ENCODE data around the gene RFWD3.

The RFWD3 gene

DNA sequence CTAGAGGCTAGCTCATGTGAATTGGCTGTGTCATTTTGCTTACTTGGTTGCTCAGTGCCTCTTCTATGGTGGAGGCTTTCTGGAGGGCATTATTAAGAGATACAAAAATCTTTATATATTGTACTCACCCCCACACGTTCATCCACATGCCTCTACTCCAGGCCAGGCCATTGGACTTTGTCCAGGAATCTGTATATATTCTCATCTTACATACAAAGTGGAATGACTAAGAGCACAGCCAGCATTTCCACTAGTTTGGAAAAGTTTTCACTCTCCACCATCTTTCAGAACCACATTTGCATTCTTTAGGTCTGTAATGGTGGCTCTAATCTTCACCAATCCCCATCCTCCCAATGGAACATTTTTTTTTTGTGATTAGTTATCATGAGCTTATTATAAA is 55.0 kb downstream of the RFWD3 start:
- DNase-seq, result no peak

DNA sequence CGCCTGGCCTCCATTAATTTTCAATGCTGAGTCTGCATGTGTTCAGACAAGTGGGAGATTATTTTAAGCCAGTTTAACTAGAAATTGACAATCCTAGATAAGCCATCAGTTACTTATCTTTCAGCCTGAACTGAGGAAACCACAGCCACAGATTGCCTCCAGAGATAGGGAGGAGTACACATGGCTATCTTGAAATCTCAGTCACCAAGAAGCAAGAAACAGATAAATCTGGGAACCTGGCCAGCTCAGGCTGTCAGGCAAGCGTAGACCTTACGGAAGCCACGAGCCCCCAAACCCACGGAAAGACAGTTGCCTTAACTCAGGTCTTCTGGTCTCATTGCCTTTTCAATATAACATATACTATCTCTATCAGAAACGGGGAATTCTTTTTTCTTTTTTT is 57.7 kb downstream of the RFWD3 start:
- peak; percentile 55 to 58 for DNase-seq

DNA sequence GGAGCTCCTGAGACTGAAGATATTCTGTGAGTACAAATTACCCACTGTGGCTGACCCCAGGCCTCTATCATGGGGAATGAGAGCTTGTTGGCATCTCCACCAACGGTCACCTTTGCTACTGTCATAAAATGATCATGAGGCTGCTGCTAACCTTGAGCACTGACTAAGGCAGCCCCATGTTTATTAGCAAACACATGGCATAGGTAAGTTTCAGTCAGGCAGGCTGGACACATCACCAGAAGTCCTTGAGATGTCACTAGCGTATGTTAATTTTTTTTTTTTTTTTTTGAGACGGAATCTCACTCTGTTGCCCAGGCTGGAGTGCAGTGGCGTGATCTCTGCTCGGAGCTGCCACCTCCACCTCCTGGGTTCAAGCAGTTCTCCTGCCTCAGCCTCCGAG is 58.3 kb downstream of the RFWD3 start:
- no peak for DNase-seq

DNA sequence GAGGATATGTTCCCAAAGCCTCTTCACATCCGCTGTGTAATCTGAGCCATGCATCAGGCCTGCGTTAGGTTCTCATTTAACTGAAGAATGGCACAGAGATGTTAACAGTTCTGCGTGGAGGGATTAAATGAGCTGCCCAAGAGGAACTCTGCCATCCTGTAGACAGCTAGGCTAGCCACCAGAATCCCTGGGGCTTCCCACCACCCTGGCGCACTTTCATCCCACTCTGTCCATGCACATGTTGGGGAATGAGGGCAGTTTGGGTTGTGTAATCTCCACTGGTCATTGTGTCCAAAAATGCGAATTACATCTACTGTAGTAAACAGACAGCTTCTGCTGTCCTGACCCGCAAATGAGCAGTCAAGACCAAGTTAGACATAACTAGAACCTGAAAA is 58.7 kb downstream of the RFWD3 start:
- no peak for DNase-seq

DNA sequence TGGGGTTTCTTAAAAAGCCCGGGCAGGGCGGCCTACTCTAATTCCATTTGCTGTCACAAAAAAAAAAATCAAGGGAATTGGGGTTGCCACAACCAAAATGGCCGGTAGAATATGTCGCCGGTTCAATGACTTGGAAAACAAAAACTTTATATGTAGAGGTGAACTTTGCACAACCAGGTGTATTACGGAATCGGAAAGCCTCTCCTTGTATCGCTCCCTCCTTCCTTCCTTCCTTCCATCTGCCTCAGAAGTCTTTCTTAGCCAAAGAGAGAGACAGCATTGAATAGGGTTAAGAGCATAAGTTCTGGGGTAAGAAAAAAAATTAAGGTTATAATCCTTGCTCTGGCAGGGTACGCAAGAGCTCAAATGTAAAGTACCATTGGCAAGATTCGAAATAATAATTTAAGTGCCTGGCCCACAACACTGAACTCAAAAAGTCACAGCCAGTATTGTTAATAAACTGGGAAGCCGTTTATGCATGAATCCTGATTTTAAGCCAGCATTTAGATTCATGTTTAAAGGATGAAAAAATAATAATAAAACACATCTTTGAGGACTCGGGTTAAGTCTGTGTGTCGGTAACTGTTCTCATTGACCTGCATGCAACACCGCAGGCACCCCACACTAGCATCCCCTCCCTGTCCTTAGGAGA is 59.2 kb downstream of the RFWD3 start:
- peak; percentile 62 to 63 for DNase-seq

DNA sequence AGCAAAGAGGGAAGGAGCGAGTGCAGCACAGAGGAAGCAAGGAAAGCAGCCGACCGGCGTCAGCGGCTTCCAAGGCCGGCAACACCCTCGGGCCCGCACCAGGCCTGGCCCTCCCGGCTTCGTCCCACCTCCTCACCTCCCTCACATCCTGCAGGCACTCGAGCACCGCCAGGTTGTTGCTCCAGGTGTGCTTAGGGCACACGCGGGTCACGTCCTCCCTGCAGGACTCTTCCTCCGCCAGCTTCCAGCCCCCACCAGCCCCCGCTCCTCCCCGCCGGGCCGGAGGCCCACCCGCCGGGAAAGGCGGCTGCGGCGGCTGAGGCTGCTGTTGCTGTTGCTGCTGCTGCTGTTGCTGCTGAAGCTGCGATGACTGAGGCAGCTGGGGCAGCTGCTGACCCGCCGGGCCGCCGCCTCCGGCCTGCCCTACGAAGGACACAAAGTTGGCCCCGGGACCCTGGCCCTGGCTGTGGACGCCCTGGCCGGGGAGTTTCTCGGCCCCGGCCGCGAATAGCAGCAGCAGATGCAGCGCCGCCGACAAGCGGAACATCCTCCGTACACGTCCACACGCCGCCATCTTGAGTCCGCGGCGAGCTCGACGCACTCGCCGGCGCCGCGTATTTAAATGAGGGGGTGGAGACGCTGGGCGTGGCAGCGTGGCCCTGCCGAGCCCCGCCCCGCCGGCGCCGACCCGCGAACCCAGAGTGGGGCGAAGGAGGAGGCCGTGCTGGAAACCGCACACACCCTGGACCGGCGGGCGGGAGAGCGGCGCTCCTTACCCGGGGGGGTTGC is 60.0 kb downstream of the RFWD3 start, which contains the start of gene GLG1:
GLG1 (minus strand) TSS at position 594 of the 789 bp plus-strand sequence; CDS start at position 574, 20 bp downstream.
- peak; percentile 76 to 85 for DNase-seq

DNA sequence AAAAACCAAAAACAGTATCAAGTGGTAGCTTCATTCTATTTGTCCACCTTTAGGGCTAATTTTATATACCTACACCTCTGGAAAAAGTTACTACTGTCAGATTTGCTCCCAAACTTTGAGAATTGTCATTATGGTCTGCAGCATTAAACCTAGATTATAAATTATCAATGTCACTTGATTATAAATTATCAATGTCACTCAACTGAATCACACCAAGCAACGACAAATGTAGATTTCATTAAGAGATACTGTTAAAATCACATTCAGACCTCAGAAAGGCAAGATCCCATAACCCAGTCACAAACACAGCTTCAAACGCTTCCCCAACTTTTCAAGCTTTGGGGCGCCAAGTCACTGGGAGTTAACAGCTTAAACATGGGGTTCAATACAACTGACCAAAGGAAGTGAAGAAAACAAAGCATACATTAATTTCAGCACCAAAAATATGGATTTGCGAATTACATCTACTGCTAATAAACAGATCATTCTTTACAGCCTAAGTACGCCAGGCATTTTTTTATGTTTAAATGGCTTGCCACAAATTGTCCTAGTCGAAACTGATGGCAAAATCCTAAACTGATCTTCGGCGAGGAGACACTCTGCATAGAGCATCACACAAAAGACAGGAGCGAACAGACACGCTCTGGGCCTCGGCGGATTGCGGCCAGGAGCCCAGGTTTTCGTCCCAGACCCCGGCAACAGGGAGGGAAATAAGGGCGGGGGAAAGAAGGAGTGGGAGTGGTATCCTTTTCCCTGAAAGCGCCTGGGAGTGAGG is 60.7 kb downstream of the RFWD3 start:
- DNase-seq, result peak in 1 of 2 experiments; percentile 43

DNA sequence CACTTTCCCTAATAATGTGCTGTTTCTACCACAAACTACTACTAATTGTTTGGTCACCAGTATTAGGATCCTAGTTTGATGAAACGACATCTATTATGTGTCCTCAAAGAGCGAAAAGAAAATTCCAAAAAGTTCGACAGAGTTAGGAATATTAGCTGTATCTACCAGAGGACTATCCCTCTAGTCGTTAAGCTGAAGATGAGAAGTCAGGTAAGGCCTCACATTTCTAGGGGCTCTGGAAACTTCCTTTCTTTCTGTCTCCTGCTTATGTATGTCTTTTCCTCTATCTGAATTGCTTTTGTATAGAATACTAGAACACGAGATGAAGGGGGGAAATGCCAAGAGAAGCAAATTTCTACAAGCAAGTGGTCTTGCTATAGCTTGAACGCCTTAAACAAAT is 61.3 kb downstream of the RFWD3 start:
- DNase-seq, result peak in 1 of 2 experiments; percentile 13

DNA sequence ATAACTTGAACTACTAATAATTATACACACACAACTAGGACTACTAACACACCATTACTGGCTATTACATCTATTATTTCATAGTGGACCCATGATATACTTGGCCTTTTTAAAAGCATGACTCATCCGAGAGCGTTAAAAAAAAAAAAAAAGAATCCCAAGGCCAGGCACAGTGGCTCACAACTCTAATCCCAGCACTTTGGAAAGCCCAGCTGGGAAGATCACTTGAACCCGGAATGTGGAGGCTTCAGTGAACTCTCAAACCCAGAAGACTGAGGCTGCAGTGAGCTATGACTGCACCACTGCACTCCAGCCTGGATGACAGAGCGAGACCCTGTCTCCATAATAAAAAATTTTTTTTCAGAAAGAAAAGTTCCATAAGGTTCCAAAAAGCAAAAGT is 62.8 kb downstream of the RFWD3 start:
- no peak for DNase-seq

DNA sequence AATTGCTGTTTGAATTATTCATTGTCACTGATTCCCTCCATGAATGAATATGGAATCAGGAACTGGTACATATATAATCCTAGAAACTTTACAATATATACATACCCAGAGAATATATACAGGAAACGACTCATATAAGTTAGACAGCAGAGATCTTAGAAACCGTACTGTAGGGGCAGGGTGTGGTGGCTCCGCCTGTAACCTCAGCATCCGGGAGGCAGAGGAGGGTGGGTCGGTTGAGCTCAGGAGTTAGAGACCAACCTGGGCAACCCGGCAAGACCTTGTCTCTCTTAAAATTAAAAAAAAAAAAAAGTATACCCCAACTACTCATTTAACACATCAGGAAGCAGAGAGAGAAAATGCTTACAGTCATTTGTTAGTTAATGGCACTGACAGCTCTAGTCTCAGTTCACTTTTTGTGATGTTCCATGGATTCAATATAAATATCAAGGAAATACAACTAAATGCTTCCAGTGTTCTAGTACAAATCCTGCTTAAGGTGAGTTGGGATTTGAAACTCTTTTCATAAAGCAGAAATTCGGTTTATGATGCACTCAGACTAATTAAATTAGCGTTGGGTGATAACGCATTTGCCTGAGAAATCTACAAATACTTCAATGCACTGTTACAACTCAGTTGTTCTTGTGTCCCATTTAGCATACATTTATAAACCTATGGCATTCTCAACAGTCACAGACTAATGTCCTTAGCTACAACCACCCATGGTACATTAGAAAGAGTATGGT is 65.4 kb downstream of the RFWD3 start:
- DNase-seq, result peak; percentile 23 to 51

DNA sequence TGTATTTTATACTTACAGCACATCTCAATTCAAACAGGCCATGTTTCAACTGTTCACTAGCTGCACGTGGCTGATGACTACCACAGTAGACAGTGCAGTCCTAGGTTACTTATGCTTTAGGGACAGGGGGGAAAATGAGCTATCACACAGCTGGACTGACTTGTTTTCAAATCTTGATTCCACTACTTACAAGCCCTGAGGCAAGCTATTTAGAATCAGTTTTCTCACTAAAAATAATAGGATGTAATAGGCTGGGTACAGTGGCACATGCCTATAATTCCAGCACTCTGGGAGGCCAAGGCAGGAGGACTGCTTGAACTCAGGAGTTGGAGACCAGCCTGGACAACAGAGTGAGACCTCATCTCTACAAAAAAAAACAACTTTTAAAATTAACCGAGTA is 70.1 kb downstream of the RFWD3 start:
- DNase-seq, result no peak

DNA sequence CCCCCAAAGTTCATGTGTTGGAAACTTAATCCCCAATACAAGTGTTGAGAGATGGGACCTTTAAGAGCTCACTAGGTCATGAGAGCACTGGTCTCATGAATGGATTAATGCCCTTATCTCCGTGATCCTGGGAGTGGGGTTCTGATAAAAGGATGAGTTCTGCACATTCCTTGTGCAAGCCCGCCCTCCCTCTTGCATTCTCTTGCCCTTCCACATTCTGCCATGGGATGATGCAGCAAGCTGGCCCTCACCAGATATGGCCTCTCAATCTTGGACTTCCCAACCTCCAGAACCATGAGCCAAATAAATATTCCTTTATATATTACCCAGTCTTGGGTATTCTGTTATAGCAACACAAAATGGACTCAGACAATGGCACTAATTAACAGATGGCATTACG is 73.8 kb downstream of the RFWD3 start:
- DNase-seq, result no peak

DNA sequence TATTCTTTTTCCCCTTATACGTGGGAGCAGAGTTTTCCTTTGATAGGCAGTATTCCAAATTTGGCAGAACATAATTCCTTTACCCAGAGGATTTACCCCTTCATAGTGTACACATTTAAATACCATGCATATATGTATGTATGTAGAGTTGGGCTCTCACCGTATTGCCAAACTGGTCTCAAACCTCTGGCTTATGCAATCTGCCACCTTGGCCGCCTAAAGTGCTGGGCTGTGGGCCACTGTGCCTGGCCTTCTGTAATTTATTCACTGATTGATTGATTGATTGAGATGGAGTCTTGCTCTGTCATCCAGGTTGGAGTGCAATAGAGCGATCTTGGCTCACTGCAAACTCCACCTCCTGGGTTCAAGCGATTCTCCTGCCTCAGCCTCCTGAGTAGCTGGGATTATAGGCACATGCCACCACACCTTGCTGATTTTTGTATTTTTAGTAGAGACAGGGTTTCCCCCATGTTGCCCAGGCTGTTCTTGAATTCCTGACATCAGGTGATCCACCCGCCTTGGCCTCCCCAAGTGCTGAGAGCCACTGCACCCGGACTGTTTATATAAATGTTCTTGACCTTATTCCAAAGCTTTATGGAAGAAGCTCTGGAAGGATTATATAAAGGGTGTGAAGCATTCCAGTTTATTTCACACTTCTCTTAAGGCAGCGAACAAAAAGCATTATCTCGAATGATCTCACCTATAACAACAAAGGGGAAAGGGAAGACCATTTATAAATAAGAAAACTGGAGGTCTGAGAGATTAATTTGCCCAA is 74.6 kb downstream of the RFWD3 start:
- no peak for DNase-seq

DNA sequence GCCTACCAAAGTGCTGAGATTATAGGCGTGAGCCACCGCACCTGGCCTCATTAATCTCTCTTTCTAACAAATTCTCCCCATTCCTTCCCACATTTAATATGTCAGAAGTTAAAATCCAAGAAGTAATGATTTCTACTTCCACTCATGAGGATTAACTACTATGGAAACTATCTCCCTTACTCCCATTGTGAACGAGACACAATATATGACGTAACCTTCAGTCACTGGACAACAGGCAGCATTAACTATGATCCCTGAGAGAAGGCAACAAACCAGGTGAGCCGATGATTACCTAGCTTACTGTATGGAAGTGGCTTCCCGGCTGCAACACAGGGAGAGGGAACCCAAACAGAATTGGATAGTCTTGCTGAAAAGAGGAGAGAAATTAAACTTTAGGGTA is 79.7 kb downstream of the RFWD3 start:
- DNase-seq, result no peak

DNA sequence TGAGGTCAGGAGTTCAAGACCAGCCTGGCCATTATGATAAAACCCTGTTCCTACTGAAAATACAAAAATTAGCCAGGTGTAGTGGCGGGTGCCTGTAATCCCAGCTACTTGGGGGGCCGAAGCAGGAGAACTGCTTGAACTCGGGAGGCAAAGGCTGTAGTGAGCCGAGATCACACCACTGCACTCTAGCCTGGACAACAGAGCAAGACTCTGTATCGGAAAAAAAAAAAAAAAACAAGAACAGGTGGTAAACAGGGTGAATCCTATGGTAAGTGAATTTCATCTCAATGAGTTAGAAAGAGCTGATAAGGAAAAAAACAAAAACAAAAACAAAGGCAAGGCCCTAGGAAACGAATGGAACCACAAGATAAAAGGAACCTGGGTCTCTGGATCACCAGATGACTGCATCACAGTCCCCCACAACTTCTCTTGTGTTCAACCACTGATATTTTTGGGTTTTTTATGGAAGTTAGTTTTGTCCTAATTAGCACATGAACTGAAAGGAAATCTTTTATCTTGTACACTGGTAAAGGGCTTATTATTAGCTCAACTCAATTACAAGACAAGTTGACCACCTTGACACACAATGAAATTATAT is 80.7 kb downstream of the RFWD3 start:
- no peak for DNase-seq

DNA sequence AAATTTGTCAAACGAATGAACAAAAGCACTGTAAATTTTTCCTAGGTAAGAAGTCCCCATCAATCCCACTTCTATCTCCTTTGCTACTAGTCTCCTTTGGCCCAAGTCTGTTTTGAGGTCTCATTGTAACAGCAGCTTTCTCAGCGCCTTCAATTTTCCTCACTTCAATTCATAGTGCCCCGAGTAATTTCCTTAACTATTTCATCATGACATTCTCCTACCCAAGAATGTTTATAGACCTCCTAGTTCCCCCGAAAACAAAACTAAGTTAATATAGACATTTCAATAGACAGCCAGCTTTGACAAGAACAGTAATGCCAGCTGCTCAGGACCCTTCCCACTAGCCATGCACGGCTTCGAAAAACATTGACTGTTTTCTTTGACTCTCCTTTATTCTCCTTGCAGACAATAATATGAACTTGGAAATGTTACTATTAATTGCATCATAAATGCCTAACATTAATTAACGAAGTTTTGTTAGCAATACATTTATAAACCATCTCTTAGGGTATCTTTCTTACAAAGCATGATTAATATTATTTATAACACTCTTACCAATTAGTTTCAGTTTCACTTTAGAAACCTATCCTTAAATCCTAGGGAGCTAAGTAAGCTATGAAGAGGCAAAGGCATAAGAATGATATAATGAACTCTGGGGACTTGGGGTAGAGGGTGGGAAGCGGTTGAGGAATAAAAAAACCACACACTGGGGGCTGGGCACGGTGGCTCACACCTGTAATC is 82.6 kb downstream of the RFWD3 start:
- DNase-seq, result no peak

DNA sequence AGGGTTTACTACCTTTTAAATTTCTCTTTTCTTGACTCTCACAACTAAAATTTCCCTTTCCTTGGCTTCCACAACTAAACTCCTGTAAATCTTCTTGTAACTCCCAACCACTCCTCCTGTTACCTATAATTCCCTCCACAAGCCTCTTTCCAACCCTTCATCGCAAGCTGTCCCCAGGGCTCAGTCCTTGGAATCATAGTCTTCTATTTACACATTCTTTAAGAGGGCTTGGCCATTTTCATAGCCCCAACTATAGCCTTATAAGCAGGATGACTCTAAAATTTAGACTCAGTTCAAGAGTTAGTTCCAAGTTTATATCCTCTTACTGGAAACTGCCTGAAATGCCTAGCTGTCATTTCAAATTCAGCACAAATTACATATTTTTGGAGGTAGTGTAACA is 83.7 kb downstream of the RFWD3 start:
- DNase-seq, result no peak

DNA sequence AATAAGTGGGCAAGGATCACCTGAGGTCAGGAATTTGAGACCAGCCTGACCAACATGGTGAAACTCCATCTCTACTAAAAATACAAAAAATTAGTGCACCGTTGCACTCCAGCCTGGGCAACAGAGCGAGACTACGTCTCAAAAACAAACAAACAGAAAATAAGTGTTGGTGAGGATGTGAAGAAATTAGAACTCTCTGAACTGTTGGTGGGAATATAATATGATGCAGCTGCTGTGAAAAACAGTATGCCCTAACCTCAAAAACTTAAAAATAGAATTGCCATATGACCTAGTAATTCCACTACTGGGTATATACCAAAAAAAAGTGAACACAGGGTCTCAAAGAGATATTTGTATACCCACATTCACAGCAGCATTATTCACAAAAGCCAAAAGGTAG is 85.8 kb downstream of the RFWD3 start:
- DNase-seq, result no peak

DNA sequence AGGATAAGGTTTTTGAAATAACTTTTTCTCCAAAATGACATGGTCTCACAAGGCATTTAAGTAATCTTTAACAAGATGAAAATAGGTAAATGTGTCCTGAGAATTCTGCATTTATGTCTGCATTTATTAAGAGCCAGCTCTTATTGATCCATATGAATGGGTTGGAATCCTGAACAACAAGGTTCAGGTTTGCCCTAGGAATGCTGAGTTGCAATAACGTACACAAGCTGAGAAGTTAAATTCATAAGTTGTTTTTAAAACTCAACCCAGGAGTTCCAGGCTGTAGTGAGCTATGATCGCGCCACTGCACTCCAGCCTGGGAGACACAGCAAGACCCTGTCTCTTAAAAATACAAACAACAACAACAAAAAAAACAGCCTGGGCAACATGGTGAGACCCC is 87.8 kb downstream of the RFWD3 start:
- DNase-seq, result no peak

DNA sequence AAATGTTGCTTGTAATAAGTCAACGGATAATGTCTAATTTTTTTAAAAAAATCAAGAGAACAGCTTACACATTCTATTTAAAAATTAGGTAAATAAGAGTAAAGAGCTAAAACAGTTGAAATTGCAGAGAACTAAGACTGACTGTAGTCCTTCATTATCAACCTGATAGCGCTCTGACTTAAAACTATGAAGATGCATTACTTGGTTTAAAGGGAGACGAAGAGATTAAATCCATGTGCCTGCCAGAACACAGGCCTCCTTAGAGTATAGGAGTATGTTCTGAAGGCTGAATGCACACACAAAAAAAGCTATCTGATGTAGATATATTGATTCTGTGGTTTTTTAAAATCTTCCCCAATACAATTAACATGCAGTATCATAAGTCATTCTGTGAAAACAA is 88.2 kb downstream of the RFWD3 start:
- no peak for DNase-seq

DNA sequence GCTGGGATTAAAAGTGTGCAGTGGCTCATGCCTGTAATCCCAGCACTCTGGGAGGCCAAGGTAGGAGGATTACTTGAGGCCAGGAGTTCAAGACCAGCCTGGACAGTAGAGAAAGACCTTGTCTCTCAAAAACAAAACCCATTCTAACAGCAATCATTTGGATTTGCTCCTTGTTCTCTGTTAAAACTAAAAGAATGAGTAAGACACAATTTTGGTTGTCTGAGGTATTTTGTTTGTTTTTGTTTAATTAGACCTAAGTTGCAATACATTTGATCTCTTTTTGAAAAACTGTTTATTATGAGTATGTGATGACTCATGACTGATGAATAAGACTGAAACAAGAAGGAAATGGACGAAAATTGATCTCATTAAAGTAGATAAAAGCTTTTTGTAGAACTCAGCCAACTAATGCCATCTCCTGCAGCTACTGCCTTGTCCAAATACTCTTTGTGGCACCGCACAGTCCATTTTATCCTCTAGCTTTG is 88.8 kb downstream of the RFWD3 start:
- no peak for DNase-seq
